Effector memory CD4-positive, alpha-beta T cell (primary cell): ENCODE measurements around the gene HACL1.

Source experiments
- DNase-seq, 3 donors: peaks; one replicate each; pipeline ENCODE4 v3.0.0-alpha.2; 2020
- H3K27ac ChIP-seq: 2 replicates; pipeline ENCODE4 v1.7.0; 2013; ENCODE audit warnings: mild to moderate bottlenecking, low read length, moderate library complexity; ENCODE audit not compliant: insufficient read depth, poor library complexity, severe bottlenecking
- H3K27me3 ChIP-seq: replicated peaks from 2 replicates; pipeline ENCODE4 v1.7.0; 2013; ENCODE audit warnings: mild to moderate bottlenecking, low read length; ENCODE audit not compliant: insufficient read depth, control insufficient read depth, poor library complexity, severe bottlenecking
- H3K36me3 ChIP-seq: 2 replicates; pipeline ENCODE4 v1.7.0; 2013; ENCODE audit warnings: mild to moderate bottlenecking, low read length, moderate library complexity; ENCODE audit not compliant: control insufficient read depth, insufficient read depth
- H3K4me1 ChIP-seq: 2 replicates; pipeline ENCODE4 v1.7.0; 2013; ENCODE audit warnings: low read length, mild to moderate bottlenecking; ENCODE audit not compliant: control insufficient read depth, insufficient read depth, poor library complexity, severe bottlenecking
- H3K4me3 ChIP-seq: 2 replicates; pipeline ENCODE4 v1.7.0; 2013; ENCODE audit warnings: low read length, low read depth, mild to moderate bottlenecking; ENCODE audit not compliant: insufficient read depth, poor library complexity, severe bottlenecking
- H3K9me3 ChIP-seq: 2 replicates; pipeline ENCODE4 v1.7.0; 2013; ENCODE audit warnings: mild to moderate bottlenecking, low read length, moderate library complexity; ENCODE audit not compliant: control insufficient read depth

Gene HACL1

DNA sequence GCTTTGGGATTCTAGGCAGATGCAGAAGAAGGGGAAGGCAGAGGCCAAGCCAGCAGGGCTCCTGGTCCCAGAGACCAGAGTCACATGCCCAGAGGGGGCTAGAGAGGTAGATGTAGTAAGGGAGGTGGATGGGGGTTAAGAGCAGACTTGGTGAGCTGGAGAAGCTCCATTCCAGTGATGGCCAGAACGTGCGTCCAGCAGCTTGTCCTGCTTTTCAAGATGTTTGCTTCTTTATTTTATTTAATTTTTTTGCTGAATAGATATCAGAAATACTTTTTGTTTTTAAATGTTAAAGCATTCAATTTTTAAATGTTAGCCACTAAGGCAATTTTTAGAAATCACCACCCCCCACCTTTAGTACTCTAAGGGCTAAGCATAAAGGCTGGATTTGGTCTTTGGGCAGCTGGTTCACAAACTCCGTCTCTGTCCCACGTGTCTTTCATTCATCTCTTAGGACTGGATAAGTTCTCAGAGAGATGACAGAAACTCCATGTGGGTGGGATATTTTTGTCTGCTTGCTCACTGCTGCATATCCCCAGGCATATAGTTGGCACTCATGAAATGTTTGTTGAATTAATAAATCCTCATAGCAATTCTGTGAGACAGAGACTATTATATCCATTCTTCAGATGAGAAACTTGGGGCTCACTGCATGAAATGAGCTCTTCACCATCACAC is 86.6 kb downstream of the HACL1 start:
- no peaks in the 10 kb centered on the region for H3K9me3 ChIP-seq
- no peak overlapping the region for H3K4me3 ChIP-seq
- H3K4me1 ChIP-seq, result peaks cover 6% of the 10 kb centered on the region
- H3K27ac ChIP-seq, result no peak overlapping the region
- no peaks in the 10 kb centered on the region for H3K27me3 ChIP-seq
- DNase-seq, result no peak
- H3K36me3 ChIP-seq, result no peaks in the 10 kb centered on the region

DNA sequence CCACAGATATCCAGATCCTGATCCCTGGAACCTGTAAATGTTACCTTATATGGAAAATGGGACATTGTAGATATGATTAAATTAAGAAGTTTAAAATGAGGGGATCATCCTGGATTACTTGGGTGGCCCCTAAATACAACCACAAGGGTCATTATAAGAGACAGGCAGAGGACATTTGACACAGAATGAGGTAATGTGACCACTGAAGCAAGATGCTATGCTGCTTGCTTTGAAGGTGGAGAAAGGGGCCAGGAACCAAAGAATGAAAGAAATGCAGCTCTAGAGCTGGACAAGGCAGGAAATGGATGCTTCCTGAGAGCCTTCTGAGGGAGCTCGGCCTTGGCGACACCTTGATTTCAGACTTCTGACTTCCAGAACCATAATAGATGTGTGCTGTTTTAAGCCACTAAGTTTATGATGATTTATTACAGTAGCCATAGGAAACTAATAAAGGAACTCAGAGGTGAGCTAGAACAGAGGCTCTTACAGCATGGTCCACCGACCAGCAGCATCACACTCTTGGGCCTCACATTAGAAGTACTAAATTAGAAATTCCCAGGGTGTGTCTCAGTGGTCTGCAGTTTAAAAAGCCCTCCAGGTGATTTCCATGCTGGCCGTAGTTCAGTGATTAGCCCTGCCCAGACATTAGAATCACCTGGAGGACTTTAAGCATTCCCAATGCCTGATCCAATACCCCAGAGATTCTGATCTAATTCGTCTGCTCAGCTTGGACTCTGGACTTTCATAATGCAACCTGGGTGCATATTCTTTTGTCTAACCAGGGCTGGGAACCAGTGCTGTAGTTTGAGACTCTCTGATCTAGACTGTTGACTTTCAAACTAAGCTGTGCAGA is 87.3 kb downstream of the HACL1 start:
- H3K4me1 ChIP-seq, result peaks cover 6% of the 10 kb centered on the region
- H3K27me3 ChIP-seq, result no peaks in the 10 kb centered on the region
- no peak overlapping the region for H3K4me3 ChIP-seq
- no peaks in the 10 kb centered on the region for H3K36me3 ChIP-seq
- H3K9me3 ChIP-seq, result no peaks in the 10 kb centered on the region
- H3K27ac ChIP-seq, result no peak overlapping the region
- DNase-seq, result no peak

DNA sequence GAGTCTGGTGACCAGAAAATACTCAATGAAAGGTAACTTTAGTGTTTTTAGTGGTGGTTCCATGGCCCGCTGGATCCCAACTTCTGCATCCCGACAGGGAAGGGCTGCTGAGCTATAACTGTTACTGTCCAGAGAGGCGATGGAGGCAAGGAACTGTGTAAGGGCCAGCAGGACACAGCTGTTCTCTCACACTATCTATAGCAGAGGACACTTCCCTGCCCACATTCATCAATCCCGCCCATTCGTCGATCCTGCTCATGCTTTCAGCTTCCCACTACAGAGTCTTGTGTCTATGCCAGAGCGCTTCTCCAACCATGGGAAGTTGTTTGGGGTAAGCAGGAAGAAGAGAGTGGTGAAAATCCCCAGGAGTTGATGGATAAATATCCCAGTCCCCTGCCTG is 88.3 kb downstream of the HACL1 start:
- no peak overlapping the region for H3K27ac ChIP-seq
- DNase-seq, result no peak
- H3K36me3 ChIP-seq, result no peaks in the 10 kb centered on the region
- no peaks in the 10 kb centered on the region for H3K9me3 ChIP-seq
- no peak overlapping the region for H3K4me3 ChIP-seq
- no peaks in the 10 kb centered on the region for H3K27me3 ChIP-seq
- H3K4me1 ChIP-seq, result peaks cover 6% of the 10 kb centered on the region

DNA sequence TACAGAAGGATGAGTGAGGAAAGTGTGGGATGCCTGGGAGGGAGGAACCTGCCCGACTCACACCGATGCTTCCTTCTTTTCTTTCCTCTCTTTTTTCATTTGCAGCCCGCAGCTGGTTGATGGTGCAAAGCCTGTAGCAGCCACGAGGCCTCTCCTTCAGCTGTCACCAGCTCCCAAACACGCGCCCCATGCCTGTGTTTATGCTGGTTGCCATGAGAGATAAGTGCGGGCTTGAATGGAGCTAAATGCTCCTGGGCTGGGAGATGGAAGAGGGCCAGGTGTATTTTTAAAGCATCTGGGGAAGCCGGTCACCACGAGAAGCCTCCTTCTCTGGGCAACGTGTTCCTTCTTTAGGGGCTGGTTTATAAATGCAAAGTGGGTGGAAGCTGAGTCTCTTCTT is 89.2 kb downstream of the HACL1 start:
- Histone ChIP-seq H3K4me3 (no peak overlapping the region), H3K4me1 (peaks cover 6% of the 10 kb centered on the region), H3K9me3 (no peaks in the 10 kb centered on the region), H3K27me3 (no peaks in the 10 kb centered on the region), H3K36me3 (no peaks in the 10 kb centered on the region), H3K27ac (no peak overlapping the region)
- DNase-seq, result no peak

DNA sequence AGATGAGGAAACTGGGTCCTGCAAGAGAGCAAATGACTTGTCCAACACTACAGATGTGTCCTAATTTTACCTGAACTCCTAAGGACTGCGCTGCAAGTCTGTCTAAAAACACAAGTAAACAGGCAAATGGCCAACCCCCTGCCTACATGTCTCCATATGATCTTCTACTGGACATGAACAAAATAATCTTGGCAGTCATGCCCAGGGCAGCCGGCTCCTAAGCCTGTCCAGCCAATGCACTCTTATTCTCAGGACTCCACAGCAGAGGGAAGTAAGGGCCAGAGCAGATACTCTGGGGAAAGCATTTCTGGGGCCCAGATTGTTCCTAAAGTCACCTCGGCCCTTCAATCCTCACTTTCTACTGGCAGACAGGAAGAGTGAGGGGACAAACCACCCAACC is 90.2 kb downstream of the HACL1 start:
- no peaks in the 10 kb centered on the region for H3K36me3 ChIP-seq
- no peak overlapping the region for H3K4me3 ChIP-seq
- no peaks in the 10 kb centered on the region for H3K27me3 ChIP-seq
- H3K27ac ChIP-seq, result no peak overlapping the region
- peaks cover 6% of the 10 kb centered on the region for H3K4me1 ChIP-seq
- no peak for DNase-seq
- no peaks in the 10 kb centered on the region for H3K9me3 ChIP-seq
